Measurements from ENCODE around the gene GALK2.

GALK2 gene

DNA sequence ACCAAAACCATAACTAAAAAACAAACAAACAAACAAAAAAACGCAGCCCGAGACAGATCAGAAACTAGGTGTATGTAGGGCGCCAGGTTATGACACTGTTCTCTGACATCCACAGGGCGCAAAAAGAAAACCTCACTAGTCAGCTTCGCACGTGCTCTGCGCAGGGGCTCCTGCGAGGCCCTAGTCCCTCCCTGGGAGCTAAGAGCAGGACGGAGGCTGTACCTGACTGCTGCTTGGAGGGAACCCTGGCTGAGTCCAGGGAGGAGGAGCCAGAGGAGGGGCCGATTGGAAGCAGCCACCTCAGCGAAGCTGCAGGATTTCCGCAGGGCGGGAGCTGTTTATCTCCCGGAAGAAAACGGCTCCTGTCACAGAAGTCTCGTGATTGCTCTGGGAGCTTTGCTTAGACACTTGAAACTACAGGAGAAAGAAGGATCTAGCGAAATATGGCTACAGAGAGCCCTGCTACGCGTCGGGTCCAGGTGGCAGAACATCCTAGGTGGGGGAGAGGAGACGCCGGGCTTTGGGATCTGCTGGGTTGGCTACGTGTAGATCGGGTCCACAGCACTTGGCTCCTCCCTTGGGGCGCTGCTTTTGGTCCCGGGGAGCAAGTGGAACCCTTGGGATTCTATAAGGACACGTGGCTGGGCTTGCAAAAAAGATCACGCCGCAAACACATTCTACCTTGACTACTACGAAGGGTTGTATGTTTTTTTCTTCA is at the start of gene GALK2:
Gene GALK2 (plus strand): TSS at position 368 of the 718 bp plus-strand sequence. CDS start 76 bp downstream, at position 444.
- peak; percentile 93 for DNase-seq

DNA sequence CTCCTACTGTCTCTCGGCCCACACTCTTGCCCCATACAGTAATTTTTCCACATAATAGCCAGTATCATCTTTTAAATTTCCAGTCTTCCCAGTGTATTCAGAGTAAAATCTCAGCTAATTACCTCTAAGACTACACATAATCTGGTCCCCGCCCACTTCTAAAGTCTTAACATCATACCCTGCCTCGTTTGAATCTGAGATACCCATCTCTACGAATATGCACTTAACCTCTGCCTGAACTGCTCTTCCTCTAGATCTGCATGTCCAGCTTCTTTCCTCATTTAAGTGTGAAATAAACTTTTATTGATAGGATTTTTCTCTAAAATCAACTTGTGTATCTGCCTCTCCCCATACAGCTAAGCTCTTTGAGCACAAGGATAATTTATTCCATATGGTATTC is 49.2 kb upstream of the GALK2 start:
- no peak for DNase-seq

DNA sequence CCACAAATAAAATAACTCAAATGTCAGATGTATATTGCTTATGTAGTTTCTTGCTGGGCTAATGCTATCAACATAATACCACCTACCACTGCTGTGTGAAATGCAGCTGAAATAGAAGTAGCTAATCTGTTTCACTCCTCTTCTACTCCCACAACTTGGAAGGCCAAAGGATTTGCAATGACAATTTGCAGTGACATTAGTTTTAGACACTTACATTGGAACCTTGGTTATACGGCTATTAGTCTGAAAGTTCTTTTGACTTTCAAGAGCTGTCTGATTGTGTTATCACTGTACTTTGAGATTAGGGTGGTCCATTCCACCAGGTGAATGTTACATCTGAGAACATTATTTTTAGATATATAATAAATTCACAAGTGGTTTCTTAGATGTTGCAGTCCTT is 48.1 kb upstream of the GALK2 start:
- DNase-seq: no peak

GRCh38 chr15:49122541-49123062 is 47.4 kb upstream of the GALK2 start:
- DNase-seq: no peak

DNA sequence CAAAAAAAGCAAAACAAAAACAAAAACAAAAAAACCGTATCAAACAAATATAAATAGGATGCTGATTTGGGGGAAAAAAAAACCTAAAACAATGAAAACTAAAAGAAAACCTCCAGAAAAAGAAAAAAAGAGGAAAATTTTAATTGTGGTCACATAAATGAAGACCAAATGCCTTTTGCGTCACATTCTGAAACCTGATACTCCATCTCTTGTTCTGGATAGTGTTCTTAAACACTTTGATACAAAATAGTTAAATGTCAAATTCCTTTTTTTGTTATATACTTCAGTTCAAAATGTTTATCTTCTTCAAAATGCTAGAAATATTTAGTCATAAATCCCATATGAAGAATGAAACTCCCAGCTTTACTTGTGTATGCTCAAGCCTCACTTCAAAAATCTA is 45.7 kb upstream of the GALK2 start:
- DNase-seq: no peak

GRCh38 chr15:49131403-49131802 is 38.6 kb upstream of the GALK2 start:
- no peak for DNase-seq

DNA sequence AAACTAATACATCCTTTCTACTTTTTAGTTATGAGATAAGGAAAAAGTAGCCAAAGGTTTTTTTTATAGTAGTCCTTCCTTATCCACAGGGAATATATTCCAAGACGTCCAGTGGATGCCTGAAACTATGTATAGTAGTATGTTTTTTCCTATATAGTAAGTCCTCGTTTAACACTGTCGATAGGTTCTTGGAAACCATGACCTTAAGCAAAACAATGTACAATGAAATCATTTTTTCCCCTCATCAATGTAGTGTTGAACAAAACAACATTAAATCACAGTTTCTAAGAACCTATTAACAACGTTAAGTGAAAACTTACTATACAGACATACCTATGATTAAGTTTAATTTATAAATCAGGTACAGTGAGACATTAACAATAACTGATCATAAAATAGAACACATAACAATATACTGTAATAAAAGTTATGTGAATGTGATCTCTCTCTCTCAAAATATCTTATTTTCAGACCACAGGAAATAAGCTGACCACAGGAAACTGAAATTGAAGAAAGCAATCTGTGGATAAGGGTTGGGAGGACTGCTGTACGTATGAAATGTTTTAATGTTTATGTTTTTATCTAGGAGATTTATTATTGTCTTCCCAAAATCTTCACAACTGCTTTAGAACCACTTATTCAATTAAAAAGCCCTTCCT is 35.2 kb upstream of the GALK2 start:
- DNase-seq: no peak

DNA sequence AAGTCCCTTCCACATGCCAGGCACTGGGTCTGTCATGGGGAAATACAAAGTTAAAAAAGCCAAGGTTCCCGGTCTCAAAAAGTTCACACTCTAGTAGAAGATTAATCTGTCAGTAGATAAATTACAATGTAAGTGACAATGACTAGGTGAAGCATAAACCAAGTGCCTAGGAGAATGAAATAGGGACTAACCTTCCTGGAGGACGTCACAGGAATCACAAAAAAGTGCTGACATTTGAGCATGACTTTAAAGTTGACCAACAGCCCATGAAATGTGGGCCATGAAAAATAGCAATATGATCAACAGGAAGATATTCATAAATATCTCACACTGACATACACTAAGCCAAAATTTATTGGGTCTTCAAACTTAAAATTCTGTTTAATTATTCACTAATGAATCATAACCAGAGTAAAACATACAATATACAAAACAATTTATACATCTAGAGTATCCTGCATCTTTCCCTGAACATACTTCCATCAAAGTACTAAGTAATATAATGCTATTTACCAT is 34.6 kb upstream of the GALK2 start:
- DNase-seq: no peak

DNA sequence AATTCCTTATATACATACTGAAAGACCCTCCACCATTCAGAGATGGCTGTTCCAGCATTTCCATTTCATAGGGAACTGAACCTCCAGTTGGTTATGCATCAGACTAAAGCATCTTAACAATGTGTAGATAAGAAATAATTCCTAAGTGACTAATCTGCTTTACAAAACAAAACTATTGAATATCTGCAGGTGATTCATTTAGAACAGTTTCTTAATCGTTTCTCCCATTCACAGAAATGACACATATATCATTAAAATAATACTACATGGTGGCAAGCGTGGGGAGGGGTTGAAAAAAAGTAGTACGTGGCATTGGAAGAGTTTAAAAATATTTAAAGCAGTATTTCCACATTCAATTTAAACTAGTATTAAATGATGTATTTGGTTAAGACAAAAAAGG is 34.1 kb upstream of the GALK2 start:
- no peak for DNase-seq

- DNase-seq: no peak
Measured at GRCh38 chr15:49137861-49138260, 32.2 kb upstream of the GALK2 start.

GRCh38 chr15:49145651-49146609 is 24.1 kb upstream of the GALK2 start:
- DNase-seq: peak; percentile 44

- no peak for DNase-seq
Measured at GRCh38 chr15:49148298-49148697, 21.7 kb upstream of the GALK2 start.

GRCh38 chr15:49148727-49149126 is 21.3 kb upstream of the GALK2 start:
- no peak for DNase-seq

DNA sequence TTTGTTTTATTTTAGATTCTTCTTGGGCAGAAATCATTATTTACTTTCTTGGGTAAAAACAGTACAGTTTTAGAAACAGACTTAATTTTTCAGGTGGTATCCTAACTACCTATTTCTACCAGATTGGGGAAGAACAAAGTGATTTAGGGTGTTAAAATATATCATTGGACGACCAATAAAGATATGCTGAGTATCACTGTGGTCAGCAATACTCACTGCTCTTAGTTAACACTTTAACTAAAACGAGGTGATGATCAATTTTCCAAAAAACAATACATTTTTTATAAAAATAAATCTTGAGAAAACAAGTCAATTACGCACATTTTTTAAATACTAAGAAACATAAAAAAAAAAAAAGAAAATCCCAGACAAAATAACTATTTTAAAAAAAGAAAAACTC is 18.2 kb upstream of the GALK2 start:
- no peak for DNase-seq

DNA sequence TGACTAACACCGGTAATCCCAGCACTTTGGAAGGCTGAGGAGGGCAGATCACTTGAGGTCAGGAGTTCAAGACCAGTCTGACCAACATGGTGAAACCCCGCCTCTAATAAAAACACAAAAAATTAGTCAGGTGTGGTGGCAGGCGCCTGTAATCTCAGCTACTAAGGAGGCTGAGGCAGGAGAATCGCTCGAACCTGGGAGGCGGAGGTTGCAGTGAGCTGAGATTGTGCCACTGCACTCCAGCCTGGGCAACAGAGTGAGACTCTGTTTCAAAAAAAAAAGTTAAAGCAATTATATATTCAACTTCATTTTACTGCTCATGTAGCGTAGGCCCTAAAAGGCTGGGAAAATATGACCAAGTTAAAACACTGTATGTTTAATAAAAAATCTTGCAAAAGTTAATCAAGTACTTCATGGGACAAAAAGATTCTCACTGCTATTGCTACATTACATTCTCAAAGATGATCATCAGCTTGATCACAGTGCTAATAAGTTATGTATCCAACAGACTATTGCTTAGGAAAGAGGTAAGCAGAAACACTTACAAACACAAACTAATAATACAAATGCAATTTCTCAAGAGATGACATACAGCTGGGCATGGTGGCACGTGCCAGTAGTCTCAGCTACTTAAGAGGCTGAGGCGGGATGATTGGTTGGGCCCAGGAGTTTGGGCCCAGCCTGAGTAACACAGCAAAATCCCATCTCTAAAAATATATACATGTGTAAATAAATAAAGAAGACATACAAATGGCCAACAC is 17.3 kb upstream of the GALK2 start:
- no peak for DNase-seq

DNA sequence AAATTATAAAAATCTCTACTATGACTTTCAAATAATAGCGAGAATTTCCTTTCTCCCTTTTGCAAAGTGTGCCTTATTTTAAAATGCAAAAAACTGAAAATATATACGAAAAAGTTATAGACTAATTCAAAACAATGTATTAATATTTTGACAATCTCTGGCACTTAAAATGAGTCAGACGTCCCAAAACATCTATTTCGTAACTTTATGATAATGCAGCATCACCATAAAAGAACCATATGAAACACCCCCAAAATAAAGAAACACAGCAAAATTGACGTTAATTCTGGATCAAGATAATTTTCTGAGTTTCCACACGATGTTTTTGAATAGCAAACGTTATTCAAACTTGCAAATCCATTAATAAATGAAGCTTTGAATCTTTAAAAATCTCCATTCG is 15.7 kb upstream of the GALK2 start:
- DNase-seq: no peak

DNA sequence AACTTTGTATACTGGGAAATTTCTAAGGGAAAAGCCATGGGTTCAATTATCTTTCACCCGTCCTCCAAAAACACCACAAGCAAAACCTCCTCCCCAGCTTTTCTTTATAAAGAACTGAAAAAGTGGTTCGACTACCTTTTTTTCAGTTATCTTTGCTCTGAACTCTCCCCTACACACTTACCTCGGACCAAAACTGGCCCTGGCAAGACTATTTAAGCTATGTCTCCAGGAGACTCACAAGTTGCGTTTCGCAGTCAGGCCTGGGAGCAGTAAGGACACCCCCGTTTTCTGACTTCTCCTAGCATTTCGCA is 15.3 kb upstream of the GALK2 start:
- DNase-seq: no peak

GRCh38 chr15:49155110-49155833 is 14.8 kb upstream of the GALK2 start, which contains the start of gene COPS2:
Gene COPS2, minus strand, starts transcription at chr15:49155599. Its CDS starts 21 bp downstream, at chr15:49155578.
- DNase-seq: peak; percentile 96

DNA sequence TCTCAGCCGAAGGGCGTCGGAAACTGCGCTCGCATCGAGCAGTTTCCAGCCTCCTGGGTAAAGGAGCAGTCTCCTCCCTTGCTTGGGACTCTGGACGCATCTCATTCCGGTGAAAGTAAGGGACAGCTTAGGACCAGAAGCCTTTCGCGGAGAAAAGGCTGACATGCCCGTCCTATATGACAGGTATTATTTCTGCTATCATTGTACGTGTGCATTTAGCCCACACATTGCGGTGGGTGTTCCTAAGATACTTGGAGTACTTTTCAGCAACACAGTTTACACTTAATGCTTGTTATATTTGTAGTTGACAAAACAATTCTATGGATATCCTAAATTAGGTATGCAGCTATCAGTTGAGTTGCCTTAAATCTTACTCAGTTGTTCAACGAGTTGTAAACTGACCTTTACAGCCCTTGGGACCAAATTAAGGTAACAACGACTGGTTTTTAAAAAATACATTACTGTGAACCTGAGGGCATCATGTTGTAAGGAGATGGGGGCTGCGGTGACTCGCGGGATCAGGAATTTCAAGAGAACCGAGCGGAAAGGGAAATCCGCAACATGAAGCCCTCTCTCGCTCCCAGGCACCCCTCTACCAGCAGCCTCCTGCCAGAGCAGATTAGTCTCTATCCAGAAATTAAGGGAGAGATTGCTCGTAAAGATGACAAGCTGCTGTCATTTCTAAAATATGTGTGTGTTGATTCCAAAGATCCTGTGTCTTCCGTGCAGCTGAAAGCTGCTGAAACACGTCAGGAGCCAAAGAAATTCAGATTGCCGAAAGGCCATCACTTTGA is 14.0 kb upstream of the GALK2 start:
- DNase-seq: no peak

GRCh38 chr15:49163678-49164077 is 6.4 kb upstream of the GALK2 start:
- DNase-seq: no peak

- no peak for DNase-seq
Measured at GRCh38 chr15:49164865-49165264, 5.2 kb upstream of the GALK2 start.
